GM20431 (cell line): Measurements from ENCODE around the gene ADGRG1.

Source experiments
- in situ Hi-C: fragments of 300-500 bp; cut with MseI, MboI; formaldehyde crosslinking; loops from one replicate; pipeline ENCODE4 v1.15.0; 2020; ENCODE audit warnings: low sequenced_read_pairs; ENCODE audit not compliant: unreplicated experiment

ADGRG1 gene

GRCh38 chr16:57618296-57619132 lies 9.9 kb upstream of the ADGRG1 start:
- in situ Hi-C loops: no loop called here

GRCh38 chr16:57619133-57619605 lies 9.3 kb upstream of the ADGRG1 start:
- in situ Hi-C loops: no loop called here

- in situ Hi-C loops: no loop called here
Observed at GRCh38 chr16:57619606-57620334, 8.7 kb upstream of the ADGRG1 start.

GRCh38 chr16:57620335-57621231 lies 7.8 kb upstream of the ADGRG1 start:
- in situ Hi-C loops: no loop called here

- in situ Hi-C loops: no loop called here
Observed at GRCh38 chr16:57621521-57622271, 6.7 kb upstream of the ADGRG1 start.

GRCh38 chr16:57622361-57623250 lies 5.8 kb upstream of the ADGRG1 start:
- in situ Hi-C loops: no loop called here

GRCh38 chr16:57623251-57624043 lies 5.0 kb upstream of the ADGRG1 start:
- in situ Hi-C loops: no loop called here

GRCh38 chr16:57624044-57624688 lies 4.3 kb upstream of the ADGRG1 start:
- in situ Hi-C loops: no loop called here

- in situ Hi-C loops: no loop called here
Observed at GRCh38 chr16:57624806-57625500, 3.5 kb upstream of the ADGRG1 start.

GRCh38 chr16:57626420-57627170 lies 1.8 kb upstream of the ADGRG1 start:
- in situ Hi-C loops: no loop called here

GRCh38 chr16:57627184-57627871 lies 1.1 kb upstream of the ADGRG1 start:
- in situ Hi-C loops: no loop called here

- in situ Hi-C loops: no loop called here
Observed at GRCh38 chr16:57628783-57629293, 408 bp downstream of the ADGRG1 start.

GRCh38 chr16:57629516-57630406 lies 1.3 kb downstream of the ADGRG1 start:
- in situ Hi-C loops: no loop called here

- in situ Hi-C loops: no loop called here
Observed at GRCh38 chr16:57630407-57630797, 2.0 kb downstream of the ADGRG1 start.
